Measurements from ENCODE around the gene TRPV5. TPM values are rescaled to one million over a fixed set of nuclear protein-coding genes. Genes with fewer than 3 reads are reported as not detected.

TRPV5 gene
- total and polyA plus RNA-seq, 2 of the 8 experiments (the other 6 are each of a cell fraction or from before 2014, with no cell fraction given): 0.03 TPM; not detected in 1

GRCh38 chr7:142862351-142862750 is 71.2 kb downstream of the TRPV5 start (continued):
- TF ChIP-seq CHD7 (IDR thresholded peaks at IDR 0.05; ENCODE audit: insufficient replicate concordance, low read length) (no peak), TAF1 (IDR thresholded peaks at IDR 0.05; ENCODE audit: low read depth, low read length) (no peak), MAFK (IDR thresholded peaks at IDR 0.05; ENCODE audit: low read depth, low read length) (no peak), TCF12 (IDR thresholded peaks at IDR 0.05; ENCODE audit: low read depth, low read length) (no peak), BCL11A (IDR thresholded peaks at IDR 0.05; ENCODE audit: low read depth in 2 of 2, low read length in 2 of 2) (no peak), KDM4A (IDR thresholded peaks at IDR 0.05; ENCODE audit: low read depth, low read length, severe bottlenecking) (no peak), GABPA (IDR thresholded peaks at IDR 0.05; ENCODE audit: borderline replicate concordance, insufficient read depth, low read length) (no peak), SP4 (IDR thresholded peaks at IDR 0.05; ENCODE audit: low read length) (no peak), SIX5 (IDR thresholded peaks at IDR 0.05; ENCODE audit: low read depth, low read length) (no peak), BACH1 (IDR thresholded peaks at IDR 0.05; ENCODE audit: low read length) (no peak), CTBP2 (IDR thresholded peaks at IDR 0.05; ENCODE audit: borderline replicate concordance, insufficient read depth, insufficient read length, low read length) (no peak), RFX5 (IDR thresholded peaks at IDR 0.05; ENCODE audit: borderline replicate concordance, low read depth, low read length) (no peak), ASH2L (IDR thresholded peaks at IDR 0.05; ENCODE audit: low read length) (no peak)

Measured in H1 (cell line).